GM19468 (cell line): ENCODE results near the gene WIPF2.
"Not testable (repeated sequence)": the region's sequence is repeated elsewhere in the genome, so short reads cannot be mapped to it uniquely, and the experiment has no call there.

Experiments used
- ATAC-seq: cut with Tn5 transposase; IDR thresholded peaks from one replicate; pipeline ENCODE4 v1.9.1; 2021; ENCODE audit warnings: mild to moderate bottlenecking, moderate library complexity, moderate number of reproducible peaks; ENCODE audit not compliant: unreplicated experiment; ENCODE audit errors: extremely low read depth

The WIPF2 gene

GRCh38 chr17:40191237-40192208 lies 27.6 kb upstream of the WIPF2 start:
- ATAC-seq = peak; percentile 38

GRCh38 chr17:40192961-40193360 lies 26.1 kb upstream of the WIPF2 start:
- no peak for ATAC-seq

GRCh38 chr17:40194821-40195220 lies 24.3 kb upstream of the WIPF2 start:
- no peak for ATAC-seq

- no peak for ATAC-seq
These were observed 21.6 kb upstream of the WIPF2 start for GRCh38 chr17:40197550-40197949.

- ATAC-seq = not testable (repeated sequence)
These were observed 21.1 kb upstream of the WIPF2 start for GRCh38 chr17:40197965-40198456.

- no peak for ATAC-seq
These were observed 20.5 kb upstream of the WIPF2 start for GRCh38 chr17:40198576-40198975.

- no peak for ATAC-seq
These were observed 16.0 kb upstream of the WIPF2 start for GRCh38 chr17:40203131-40203530.

- not testable (repeated sequence) for ATAC-seq
These were observed 12.9 kb upstream of the WIPF2 start for GRCh38 chr17:40206193-40206592.

- ATAC-seq = no peak
These were observed 9.6 kb upstream of the WIPF2 start for GRCh38 chr17:40209404-40210093.

GRCh38 chr17:40213914-40214313 lies 5.2 kb upstream of the WIPF2 start:
- not testable (repeated sequence) for ATAC-seq

- ATAC-seq = no peak
These were observed 931 bp upstream of the WIPF2 start for GRCh38 chr17:40218006-40218739.

GRCh38 chr17:40219594-40220338 lies 662 bp downstream of the WIPF2 start:
- ATAC-seq = no peak

- no peak for ATAC-seq
These were observed 5.8 kb downstream of the WIPF2 start for GRCh38 chr17:40224718-40225550.

- not testable (repeated sequence) for ATAC-seq
These were observed 10.0 kb downstream of the WIPF2 start for GRCh38 chr17:40229146-40229545.

GRCh38 chr17:40230670-40231069 lies 11.6 kb downstream of the WIPF2 start:
- no peak for ATAC-seq

GRCh38 chr17:40231928-40232327 lies 12.8 kb downstream of the WIPF2 start:
- ATAC-seq = not testable (repeated sequence)

GRCh38 chr17:40241252-40241834 lies 22.2 kb downstream of the WIPF2 start:
- ATAC-seq = no peak

- ATAC-seq = no peak
These were observed 23.7 kb downstream of the WIPF2 start for GRCh38 chr17:40242774-40243173.
